Activated CD4-positive, CD25-positive, alpha-beta regulatory T cell (primary cell): Measurements from ENCODE around the gene ARL13B.
"Not testable (repeated sequence)": the region's sequence is repeated elsewhere in the genome, so short reads cannot be mapped to it uniquely, and the experiment has no call there.

Source experiments
- DNase-seq, 4 experiments: peaks; one replicate each; lab custom pipeline; 2025; lab: John Stamatoyannopoulos, UW

ARL13B gene

GRCh38 chr3:94001191-94001590, 21.2 kb downstream of the ARL13B start:
- no peak for DNase-seq

- DNase-seq: no peak
Observed at GRCh38 chr3:94001827-94002495, 22.0 kb downstream of the ARL13B start.

- no peak for DNase-seq
Observed at GRCh38 chr3:94004301-94004910, 24.5 kb downstream of the ARL13B start.

- DNase-seq: no peak
Observed at GRCh38 chr3:94008253-94008652, 28.3 kb downstream of the ARL13B start.

- no peak for DNase-seq
Observed at GRCh38 chr3:94009608-94010007, 29.7 kb downstream of the ARL13B start.

GRCh38 chr3:94011233-94011711, 31.3 kb downstream of the ARL13B start:
- DNase-seq: no peak

GRCh38 chr3:94012185-94012584, 32.2 kb downstream of the ARL13B start:
- no peak for DNase-seq

GRCh38 chr3:94015025-94015424, 35.1 kb downstream of the ARL13B start:
- DNase-seq: no peak

- DNase-seq: no peak
Observed at GRCh38 chr3:94019659-94020058, 39.7 kb downstream of the ARL13B start.

GRCh38 chr3:94020293-94020692, 40.3 kb downstream of the ARL13B start:
- no peak for DNase-seq

GRCh38 chr3:94024385-94024784, 44.4 kb downstream of the ARL13B start:
- no peak for DNase-seq

- DNase-seq: no peak
Observed at GRCh38 chr3:94026623-94027022, 46.7 kb downstream of the ARL13B start.

GRCh38 chr3:94028093-94028837, 48.3 kb downstream of the ARL13B start, which contains the start of gene STX19:
TSS of gene STX19 (minus strand) at chr3:94028597. CDS start at chr3:94015269, 13,328 bp downstream.
- DNase-seq: no peak

GRCh38 chr3:94036909-94037507, 57.1 kb downstream of the ARL13B start:
- no peak for DNase-seq

- DNase-seq: no peak
Observed at GRCh38 chr3:94043285-94043684, 63.3 kb downstream of the ARL13B start.

GRCh38 chr3:94044100-94044936, 64.4 kb downstream of the ARL13B start:
- not testable (repeated sequence) for DNase-seq

GRCh38 chr3:94046533-94046932, 66.6 kb downstream of the ARL13B start:
- DNase-seq: no peak

GRCh38 chr3:94049267-94049666, 69.3 kb downstream of the ARL13B start:
- DNase-seq: no peak

- DNase-seq: no peak
Observed at GRCh38 chr3:94050546-94050945, 70.6 kb downstream of the ARL13B start.

GRCh38 chr3:94061297-94061696, 81.3 kb downstream of the ARL13B start:
- no peak for DNase-seq
